ENCODE data around the gene SLC47A1.

SLC47A1 gene

GRCh38 chr17:19486351-19487023 lies 47.2 kb upstream of the SLC47A1 start:
- TF ChIP-seq POU6F1 (CRISPR knock-in tag; IDR thresholded peaks at IDR 0.05; ENCODE audit: borderline replicate concordance, low read depth) (no peak), PPARA (CRISPR knock-in tag; IDR thresholded peaks at IDR 0.05; ENCODE audit: borderline replicate concordance) (no peak), OSR1 (CRISPR knock-in tag; IDR thresholded peaks at IDR 0.05) (no peak), ZNF8 (CRISPR knock-in tag; IDR thresholded peaks at IDR 0.05) (no peak), TOX (CRISPR knock-in tag; IDR thresholded peaks at IDR 0.05; ENCODE audit: borderline replicate concordance) (no peak), ZC3H10 (CRISPR knock-in tag; IDR thresholded peaks at IDR 0.05) (no peak), PATZ1 (CRISPR knock-in tag; IDR thresholded peaks at IDR 0.05; ENCODE audit: borderline replicate concordance) (no peak), CSDC2 (CRISPR knock-in tag; IDR thresholded peaks at IDR 0.05) (no peak)
- ATAC-seq: no peak

GRCh38 chr17:19487024-19487600 lies 46.5 kb upstream of the SLC47A1 start:
- ATAC-seq: no peak
- no peak for TF ChIP-seq PPARA (CRISPR knock-in tag; IDR thresholded peaks at IDR 0.05; ENCODE audit: borderline replicate concordance)
- no peak for TF ChIP-seq CREB5 (CRISPR knock-in tag; IDR thresholded peaks at IDR 0.05; ENCODE audit: low read depth)
- TF ChIP-seq TCF4 (CRISPR knock-in tag; IDR thresholded peaks at IDR 0.05; ENCODE audit: borderline replicate concordance): no peak
- TF ChIP-seq RARB (CRISPR knock-in tag; IDR thresholded peaks at IDR 0.05): no peak
- TF ChIP-seq ZNF8 (CRISPR knock-in tag; IDR thresholded peaks at IDR 0.05): no peak
- TF ChIP-seq PATZ1 (CRISPR knock-in tag; IDR thresholded peaks at IDR 0.05; ENCODE audit: borderline replicate concordance): no peak
- no peak for TF ChIP-seq GLIS3 (CRISPR knock-in tag; IDR thresholded peaks at IDR 0.05)
- no peak for TF ChIP-seq ISL1 (CRISPR knock-in tag; IDR thresholded peaks at IDR 0.05)
- no peak for TF ChIP-seq ZFP30 (CRISPR knock-in tag; IDR thresholded peaks at IDR 0.05)
- no peak for TF ChIP-seq BACH2 (CRISPR knock-in tag; IDR thresholded peaks at IDR 0.05; ENCODE audit: borderline replicate concordance)
- no peak for TF ChIP-seq CSRNP3 (CRISPR knock-in tag; IDR thresholded peaks at IDR 0.05)
- no peak for TF ChIP-seq ZNF565 (CRISPR knock-in tag; conservative IDR thresholded peaks at IDR 0.05; ENCODE audit: low read depth)
- no peak for TF ChIP-seq ESRRG (CRISPR knock-in tag; IDR thresholded peaks at IDR 0.05)
- no peak for TF ChIP-seq SNAI2 (CRISPR knock-in tag; IDR thresholded peaks at IDR 0.05)
- no peak for TF ChIP-seq POU6F1 (CRISPR knock-in tag; IDR thresholded peaks at IDR 0.05; ENCODE audit: borderline replicate concordance, low read depth)
- no peak for TF ChIP-seq ZFP3 (CRISPR knock-in tag; IDR thresholded peaks at IDR 0.05)
- no peak for TF ChIP-seq OSR1 (CRISPR knock-in tag; IDR thresholded peaks at IDR 0.05)
- no peak for TF ChIP-seq CSDC2 (CRISPR knock-in tag; IDR thresholded peaks at IDR 0.05)
- no peak for TF ChIP-seq TSHZ2 (CRISPR knock-in tag; IDR thresholded peaks at IDR 0.05)
- TF ChIP-seq TOX (CRISPR knock-in tag; IDR thresholded peaks at IDR 0.05; ENCODE audit: borderline replicate concordance): no peak

All from SK-N-SH treated with all-trans-retinoic acid at 6 μM for 48 hours (cell line).